WTC11 (cell line): Measurements from ENCODE around the gene ARL15. TPM values are rescaled to one million over a fixed set of nuclear protein-coding genes. Genes with fewer than 3 reads are reported as not detected.

Source experiments
- ATAC-seq: fragments of 200-7000 bp; cut with Tn5 transposase; 2 replicates; pipeline ENCODE4 v1.10.0; 2021; ENCODE audit warnings: mild to moderate bottlenecking, moderate library complexity
- CTCF ChIA-PET: fragments of 300-600 bp; sonication (Branson Sonifier 250); formaldehyde crosslinking; loops from one replicate; lab custom pipeline; 2021; ENCODE audit warnings: antibody characterized with exemption; lab: Charles Lee
- POLR2A ChIA-PET: fragments of 350-600 bp; sonication (Branson Sonifier 250); formaldehyde crosslinking; loops from one replicate; lab custom pipeline; 2021; ENCODE audit warnings: antibody characterized with exemption; lab: Charles Lee
- DNase-seq: peaks from one replicate; pipeline ENCODE4 v3.0.0; 2021; ENCODE audit warnings: low spot score
- H3K27ac Mint-ChIP-seq: 2 replicates; pipeline ENCODE4 v1.8.0; 2021; ENCODE audit warnings: mixed read lengths
- H3K27me3 Mint-ChIP-seq: 2 replicates; pipeline ENCODE4 v1.8.0; 2021; ENCODE audit warnings: low read depth, mild to moderate bottlenecking, moderate library complexity, mixed read lengths
- H3K36me3 Mint-ChIP-seq: 2 replicates; pipeline ENCODE4 v1.8.0; 2021; ENCODE audit warnings: mixed read lengths
- H3K4me1 Mint-ChIP-seq: 2 replicates; pipeline ENCODE4 v1.8.0; 2022; ENCODE audit warnings: mixed read lengths
- H3K4me3 Mint-ChIP-seq: 2 replicates; pipeline ENCODE4 v1.8.0; 2021; ENCODE audit warnings: mild to moderate bottlenecking, moderate library complexity, mixed read lengths
- H3K9me3 Mint-ChIP-seq: 2 replicates; pipeline ENCODE4 v1.8.0; 2021; ENCODE audit warnings: mixed read lengths
- AR ChIP-seq: fragments of 250-450 bp; sonication (Bioruptor Pico); IDR thresholded peaks from 2 replicates; pipeline ENCODE4 v1.9.0; 2021; ENCODE audit warnings: mild to moderate bottlenecking
- ATF1 ChIP-seq: sonication (generic); formaldehyde crosslinking; IDR thresholded peaks from 2 replicates; pipeline ENCODE4 v1.8.1; 2023; ENCODE audit warnings: mild to moderate bottlenecking, moderate library complexity, missing genetic modification reagents
- ATF2 ChIP-seq: sonication (generic); formaldehyde crosslinking; IDR thresholded peaks from 2 replicates; pipeline ENCODE4 v1.8.1; 2022; ENCODE audit warnings: low read depth, missing genetic modification reagents, borderline replicate concordance
- ATF6 ChIP-seq: sonication (generic); formaldehyde crosslinking; IDR thresholded peaks from 2 replicates; pipeline ENCODE4 v1.8.1; 2023; ENCODE audit warnings: mild to moderate bottlenecking, missing genetic modification reagents
- EMX1 ChIP-seq: fragments of 250-450 bp; sonication (Bioruptor Pico); IDR thresholded peaks from 2 replicates; pipeline ENCODE4 v1.8.0; 2021; ENCODE audit warnings: mild to moderate bottlenecking
- ESRRA ChIP-seq: sonication (generic); formaldehyde crosslinking; IDR thresholded peaks from 2 replicates; pipeline ENCODE4 v1.8.1; 2022; ENCODE audit warnings: mild to moderate bottlenecking, missing genetic modification reagents, borderline replicate concordance
- HMGA2 ChIP-seq: fragments of 250-450 bp; sonication (Bioruptor Pico); IDR thresholded peaks from 2 replicates; pipeline ENCODE4 v1.4.0; 2021; ENCODE audit warnings: mild to moderate bottlenecking, moderate library complexity
- MAX ChIP-seq: sonication (generic); formaldehyde crosslinking; IDR thresholded peaks from 2 replicates; pipeline ENCODE4 v1.8.0; 2022; ENCODE audit warnings: mild to moderate bottlenecking, missing genetic modification reagents
- MYBL2 ChIP-seq: sonication (generic); formaldehyde crosslinking; IDR thresholded peaks from 2 replicates; pipeline ENCODE4 v1.8.1; 2023; ENCODE audit warnings: mild to moderate bottlenecking, moderate library complexity, missing genetic modification reagents
- PRDM15 ChIP-seq: sonication (generic); formaldehyde crosslinking; IDR thresholded peaks from 2 replicates; pipeline ENCODE4 v1.8.0; 2022; ENCODE audit warnings: missing genetic modification reagents
- RELA ChIP-seq: sonication (generic); formaldehyde crosslinking; IDR thresholded peaks from 2 replicates; pipeline ENCODE4 v1.8.1; 2022; ENCODE audit warnings: missing genetic modification reagents, mild to moderate bottlenecking, borderline replicate concordance
- SMAD3 ChIP-seq: sonication (generic); formaldehyde crosslinking; IDR thresholded peaks from 2 replicates; pipeline ENCODE4 v1.8.0; 2022; ENCODE audit warnings: missing genetic modification reagents, mild to moderate bottlenecking, borderline replicate concordance
- SP1 ChIP-seq: sonication (generic); formaldehyde crosslinking; conservative IDR thresholded peaks from 2 replicates; pipeline ENCODE4 v1.8.1; 2022; ENCODE audit warnings: missing genetic modification reagents
- USF1 ChIP-seq: sonication (generic); formaldehyde crosslinking; IDR thresholded peaks from 2 replicates; pipeline ENCODE4 v1.8.0; 2022; ENCODE audit warnings: mild to moderate bottlenecking, missing genetic modification reagents
- ZNF396 ChIP-seq: fragments of 250-450 bp; sonication (Bioruptor Pico); IDR thresholded peaks from 2 replicates; pipeline ENCODE4 v1.8.0; 2021; ENCODE audit warnings: mild to moderate bottlenecking, moderate library complexity, borderline replicate concordance
- ZNF512 ChIP-seq: sonication (generic); formaldehyde crosslinking; IDR thresholded peaks from 2 replicates; pipeline ENCODE4 v1.8.1; 2022; ENCODE audit warnings: missing genetic modification reagents, borderline replicate concordance
- total RNA-seq: library from RNA; stranded (reverse); gene quantifications from 3 replicates; pipeline ENCODE4 v1.2.3, GENCODE V29; 2021

Gene ARL15
- total RNA-seq, 1 experiment from 2014 or later: 20.1 TPM

- H3K4me1 Mint-ChIP-seq: peaks cover 10% of the 10 kb centered on the region
- no peak overlapping the region for H3K4me3 Mint-ChIP-seq
- no peaks in the 10 kb centered on the region for H3K36me3 Mint-ChIP-seq
- no peak for ATAC-seq
- TF ChIP-seq MYBL2 (CRISPR knock-in tag) (no peak), EMX1 (CRISPR knock-in tag) (no peak), SMAD3 (CRISPR knock-in tag) (no peak), ESRRA (no peak), SP1 (CRISPR knock-in tag) (no peak), ZNF396 (no peak), ZNF512 (CRISPR knock-in tag) (no peak), HMGA2 (CRISPR knock-in tag) (no peak), MAX (CRISPR knock-in tag) (no peak), AR (CRISPR knock-in tag) (no peak), USF1 (CRISPR knock-in tag) (no peak), ATF6 (CRISPR knock-in tag) (no peak), RELA (CRISPR knock-in tag) (no peak), ATF1 (CRISPR knock-in tag) (no peak), ATF2 (CRISPR knock-in tag) (no peak), PRDM15 (CRISPR knock-in tag) (no peak)
- no peak overlapping the region for H3K27ac Mint-ChIP-seq
- H3K9me3 Mint-ChIP-seq: peaks cover 6% of the 10 kb centered on the region
- DNase-seq: no peak
- ChIA-PET POLR2A (no interaction called here), CTCF (no interaction called here)
- H3K27me3 Mint-ChIP-seq: no peaks in the 10 kb centered on the region
These were observed 226.5 kb downstream of the ARL15 start for GRCh38 chr5:54083851-54084250.
